ENCODE data around the gene JADE2. TPM values are rescaled to one million over a fixed set of nuclear protein-coding genes. Genes with fewer than 3 reads are reported as not detected.

The JADE2 gene
- total RNA-seq, 1 donor from 2014 or later, result 32.4 TPM

- Mint-ChIP-seq H3K36me3 (ENCODE audit: unreplicated experiment) (peaks cover 29% of the 10 kb centered on the region), H3K27ac (ENCODE audit: unreplicated experiment) (no peak overlapping the region), H3K9me3 (ENCODE audit: unreplicated experiment) (no peaks in the 10 kb centered on the region), H3K27me3 (ENCODE audit: unreplicated experiment) (no peaks in the 10 kb centered on the region), H3K4me3 (ENCODE audit: unreplicated experiment) (no peak overlapping the region), H3K4me1 (ENCODE audit: unreplicated experiment) (no peaks in the 10 kb centered on the region)
- no peak for TF ChIP-seq CTCF (IDR thresholded peaks at IDR 0.05)
- DNase-seq (ENCODE audit: extremely low spot score, unreplicated experiment), result no peak
Measured at GRCh38 chr5:134543820-134544614, 18.5 kb downstream of the JADE2 start.

DNA sequence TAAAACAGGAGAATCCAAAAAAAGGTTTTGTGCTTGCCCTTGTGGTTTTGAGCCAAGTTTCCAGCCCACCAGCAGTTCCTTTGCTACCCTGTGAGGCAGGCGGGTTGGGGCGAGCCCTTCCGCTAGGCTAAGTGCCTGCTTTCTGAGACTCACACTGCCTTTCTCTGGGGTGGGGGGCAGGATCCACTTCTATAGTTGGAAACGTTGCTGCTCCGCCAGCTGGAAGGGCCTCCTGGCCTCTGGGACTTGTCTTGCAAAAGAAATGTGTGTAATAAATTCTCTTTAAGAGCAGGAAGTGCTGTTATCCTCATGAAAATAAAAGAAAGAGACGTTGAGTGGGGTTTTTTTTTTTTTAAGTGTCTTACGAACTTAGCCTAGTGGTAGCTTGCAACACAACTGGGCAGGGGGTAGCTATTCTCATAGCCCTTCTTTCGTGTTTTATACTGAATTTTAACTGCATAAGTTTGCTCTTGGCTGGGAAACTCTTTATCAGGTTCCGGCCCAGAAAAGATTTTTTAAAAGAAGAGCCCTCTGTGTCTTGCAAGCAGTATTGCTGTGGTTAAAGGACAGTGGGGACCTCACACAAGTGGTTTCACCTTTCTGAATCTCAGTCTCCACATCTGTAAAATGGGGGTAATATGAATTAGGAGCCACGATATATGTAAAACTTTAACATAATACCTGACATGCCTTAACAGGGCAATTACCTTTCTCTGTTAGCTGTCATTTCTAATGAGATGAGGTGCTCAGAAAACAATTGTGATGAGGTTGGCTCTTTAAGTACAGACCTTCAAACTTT is 19.8 kb downstream of the JADE2 start:
- Mint-ChIP-seq H3K4me1 (ENCODE audit: unreplicated experiment) (peaks cover 3% of the 10 kb centered on the region), H3K4me3 (ENCODE audit: unreplicated experiment) (no peak overlapping the region), H3K36me3 (ENCODE audit: unreplicated experiment) (peaks cover 29% of the 10 kb centered on the region), H3K27me3 (ENCODE audit: unreplicated experiment) (no peaks in the 10 kb centered on the region), H3K9me3 (ENCODE audit: unreplicated experiment) (no peaks in the 10 kb centered on the region), H3K27ac (ENCODE audit: unreplicated experiment) (no peak overlapping the region)
- TF ChIP-seq CTCF (IDR thresholded peaks at IDR 0.05), result no peak
- no peak for DNase-seq (ENCODE audit: extremely low spot score, unreplicated experiment)

DNA sequence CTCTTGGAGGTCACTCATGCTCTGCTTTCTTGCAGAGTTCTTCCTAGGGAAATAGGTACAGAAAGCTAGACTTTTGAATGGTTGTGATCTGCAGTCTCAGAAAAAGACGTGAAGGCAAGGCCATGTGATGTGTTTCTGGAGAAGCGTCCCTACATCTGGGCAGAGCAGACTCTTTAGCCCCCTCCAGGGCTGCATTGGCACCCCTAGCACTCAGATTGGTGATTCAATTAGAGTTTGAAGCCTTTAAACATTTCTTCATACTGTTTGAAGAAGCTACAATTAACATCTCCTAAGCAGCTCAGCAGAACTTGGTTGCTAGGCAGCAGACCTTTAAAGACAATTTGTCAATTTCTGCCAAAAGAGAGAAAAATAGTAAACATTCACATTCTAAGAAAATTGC is 21.6 kb downstream of the JADE2 start:
- no peak overlapping the region for H3K27ac Mint-ChIP-seq (ENCODE audit: unreplicated experiment)
- H3K4me1 Mint-ChIP-seq (ENCODE audit: unreplicated experiment), result peaks cover 13% of the 10 kb centered on the region
- H3K27me3 Mint-ChIP-seq (ENCODE audit: unreplicated experiment), result no peaks in the 10 kb centered on the region
- peaks cover 22% of the 10 kb centered on the region for H3K36me3 Mint-ChIP-seq (ENCODE audit: unreplicated experiment)
- H3K4me3 Mint-ChIP-seq (ENCODE audit: unreplicated experiment), result no peak overlapping the region
- no peak for DNase-seq (ENCODE audit: extremely low spot score, unreplicated experiment)
- no peaks in the 10 kb centered on the region for H3K9me3 Mint-ChIP-seq (ENCODE audit: unreplicated experiment)
- TF ChIP-seq CTCF (IDR thresholded peaks at IDR 0.05), result no peak

- Mint-ChIP-seq H3K9me3 (ENCODE audit: unreplicated experiment) (no peaks in the 10 kb centered on the region), H3K27ac (ENCODE audit: unreplicated experiment) (no peak overlapping the region), H3K27me3 (ENCODE audit: unreplicated experiment) (no peaks in the 10 kb centered on the region), H3K4me3 (ENCODE audit: unreplicated experiment) (no peak overlapping the region), H3K36me3 (ENCODE audit: unreplicated experiment) (peaks cover 22% of the 10 kb centered on the region), H3K4me1 (ENCODE audit: unreplicated experiment) (peaks cover 17% of the 10 kb centered on the region)
- no peak for TF ChIP-seq CTCF (IDR thresholded peaks at IDR 0.05)
- no peak for DNase-seq (ENCODE audit: extremely low spot score, unreplicated experiment)
Measured at GRCh38 chr5:134547579-134547978, 22.1 kb downstream of the JADE2 start.

- Mint-ChIP-seq H3K9me3 (ENCODE audit: unreplicated experiment) (no peaks in the 10 kb centered on the region), H3K36me3 (ENCODE audit: unreplicated experiment) (peaks cover 22% of the 10 kb centered on the region), H3K27me3 (ENCODE audit: unreplicated experiment) (no peaks in the 10 kb centered on the region), H3K4me3 (ENCODE audit: unreplicated experiment) (no peak overlapping the region), H3K27ac (ENCODE audit: unreplicated experiment) (no peak overlapping the region), H3K4me1 (ENCODE audit: unreplicated experiment) (peaks cover 17% of the 10 kb centered on the region)
- no peak for TF ChIP-seq CTCF (IDR thresholded peaks at IDR 0.05)
- DNase-seq (ENCODE audit: extremely low spot score, unreplicated experiment), result no peak
Measured at GRCh38 chr5:134547999-134548658, 22.7 kb downstream of the JADE2 start.

Measured in osteocyte (in vitro differentiated cells).